K562 (cell line): Measurements from ENCODE around the gene CCDC9. TPM values are rescaled to one million over a fixed set of nuclear protein-coding genes. Genes with fewer than 3 reads are reported as not detected.

Experiments
- BRD4 ChIP-seq: fragments of 200-600 bp; sonication (generic); IDR thresholded peaks from 2 replicates; pipeline ENCODE4 v1.6.1; 2017; ENCODE audit warnings: inconsistent platforms
- ERF ChIP-seq: fragments of 450-650 bp; formaldehyde crosslinking; IDR thresholded peaks from 2 replicates; pipeline ENCODE4 v1.4.0; 2020; ENCODE audit warnings: mild to moderate bottlenecking, mixed read lengths
- FIP1L1 ChIP-seq: fragments of 200-400 bp; formaldehyde crosslinking; IDR thresholded peaks from 2 replicates; pipeline ENCODE4 v1.6.1; 2018; ENCODE audit warnings: mild to moderate bottlenecking, low read depth, low read length; ENCODE audit not compliant: poor library complexity, severe bottlenecking
- GTF2E2 ChIP-seq: fragments of 200-800 bp; sonication (Bioruptor generic); IDR thresholded peaks from 2 replicates; pipeline ENCODE4 v1.6.1; 2016; ENCODE audit warnings: missing genetic modification characterization, missing compliant biosample characterization
- HMG20A ChIP-seq: fragments of 450-650 bp; formaldehyde crosslinking; conservative IDR thresholded peaks from 2 replicates; pipeline ENCODE4 v1.4.0; 2020; ENCODE audit warnings: mild to moderate bottlenecking, mixed read lengths
- HMGXB4 ChIP-seq: sonication (generic); formaldehyde crosslinking; IDR thresholded peaks from 2 replicates; pipeline ENCODE4 v1.8.1; 2023; ENCODE audit warnings: mild to moderate bottlenecking, missing genetic modification reagents
- KAT2B ChIP-seq: IDR thresholded peaks from one replicate; pipeline ENCODE4 v1.6.1; 2012; ENCODE audit warnings: low read depth, mild to moderate bottlenecking, control low read depth, inconsistent platforms, low read length, moderate library complexity
- NUFIP1 ChIP-seq: fragments of 450-650 bp; IDR thresholded peaks from 2 replicates; pipeline ENCODE4 v1.6.1; 2018; ENCODE audit not compliant: partially characterized antibody
- OTX1 ChIP-seq: fragments of 450-650 bp; formaldehyde crosslinking; IDR thresholded peaks from 2 replicates; pipeline ENCODE4 v1.4.0; 2022; ENCODE audit warnings: mild to moderate bottlenecking
- POLR2AphosphoS5 ChIP-seq: IDR thresholded peaks from 2 replicates; pipeline ENCODE4 v1.6.1; 2011; ENCODE audit warnings: mild to moderate bottlenecking, low read depth, low read length, moderate library complexity; ENCODE audit not compliant: control insufficient read depth, insufficient read depth
- SMC3 ChIP-seq: conservative IDR thresholded peaks from 2 replicates; pipeline ENCODE4 v1.6.1; 2011; ENCODE audit warnings: low read depth, low read length, improper control_type of control experiment; ENCODE audit not compliant: insufficient read depth
- TAF7 ChIP-seq: fragments of 450-650 bp; IDR thresholded peaks from 2 replicates; pipeline ENCODE4 v1.6.1; 2016; ENCODE audit warnings: missing genetic modification characterization, missing compliant biosample characterization
- TBL1XR1 ChIP-seq, 2 experiments: IDR thresholded peaks; 2 replicates each; pipeline ENCODE4 v1.6.1; 2012; ENCODE audit warnings: improper control_type of control experiment in 2 of 2, low read length in 2 of 2, mild to moderate bottlenecking in 1 of 2
- TCF7 ChIP-seq: sonication (generic); IDR thresholded peaks from 2 replicates; pipeline ENCODE4 v1.6.1; 2016; ENCODE audit warnings: antibody characterized with exemption, borderline replicate concordance
- XRCC5 ChIP-seq: fragments of 200-400 bp; formaldehyde crosslinking; IDR thresholded peaks from 2 replicates; pipeline ENCODE4 v1.6.1; 2017; ENCODE audit warnings: low read depth, mild to moderate bottlenecking, low read length
- ZBED1 ChIP-seq: IDR thresholded peaks from 2 replicates; pipeline ENCODE4 v1.6.1; 2014
- ZC3H8 ChIP-seq: fragments of 450-650 bp; IDR thresholded peaks from 2 replicates; pipeline ENCODE4 v1.6.1; 2017
- ZNF143 ChIP-seq: sonication (generic); formaldehyde crosslinking; IDR thresholded peaks from 2 replicates; pipeline ENCODE4 v1.9.0; 2022; ENCODE audit warnings: mild to moderate bottlenecking, missing genetic modification reagents
- ZNF57 ChIP-seq: fragments of 450-650 bp; formaldehyde crosslinking; IDR thresholded peaks from 2 replicates; pipeline ENCODE4 v1.4.0; 2020; ENCODE audit warnings: mild to moderate bottlenecking, moderate library complexity
- polyA plus RNA-seq, 8 experiments: library from polyadenylated mRNA; depleted of rRNA in 4 of 8; stranded (reverse) in 5 of 8; unstranded in 3 of 8; fragments of >200 nt; fragmentation: Nextera tagmentation in 2 of 8; fragmentation: Illumina TruSeq in 1 of 8; extraction: Ambion mirVana in 2 of 8; extraction: Trizol in 1 of 8; gene quantifications; 2 replicates each; pipeline versions ENCODE4 v1.2.1 to v1.2.3, GENCODE V29; 2011 to 2014; ENCODE audit warnings: inconsistent platforms in 1 of 8, missing spikeins in 1 of 8
- total RNA-seq, 7 experiments: library from RNA; depleted of rRNA in 6 of 7; stranded (reverse); fragments of >200 nt in 6 of 7; fragmentation: Illumina TruSeq in 2 of 7; extraction: Trizol in 2 of 7; gene quantifications; 2 replicates each; pipeline versions ENCODE4 v1.2.1 to v1.2.3, GENCODE V29; 2011 to 2021; ENCODE audit warnings: low replicate concordance in 1 of 7
- TF ChIP-seq, protein P1 (sequence below), 2 experiments: fragments of 450-650 bp; IDR thresholded peaks; 2 replicates each; pipeline ENCODE4 v1.6.1; 2018; ENCODE audit warnings: mild to moderate bottlenecking in 2 of 2, low read depth in 1 of 2; ENCODE audit not compliant: partially characterized antibody in 2 of 2
- TF ChIP-seq, protein P2 (sequence below): IDR thresholded peaks from 2 replicates; pipeline ENCODE4 v1.6.1; 2011; ENCODE audit warnings: borderline replicate concordance, low read depth, mild to moderate bottlenecking, moderate library complexity, low read length; ENCODE audit not compliant: insufficient read depth, poor library complexity, severe bottlenecking

The CCDC9 gene
- total and polyA plus RNA-seq, 9 of the 15 experiments (the other 6 are each of a cell fraction or from before 2014, with no cell fraction given): 0.23 to 38.6 (median 8.4) TPM

DNA sequence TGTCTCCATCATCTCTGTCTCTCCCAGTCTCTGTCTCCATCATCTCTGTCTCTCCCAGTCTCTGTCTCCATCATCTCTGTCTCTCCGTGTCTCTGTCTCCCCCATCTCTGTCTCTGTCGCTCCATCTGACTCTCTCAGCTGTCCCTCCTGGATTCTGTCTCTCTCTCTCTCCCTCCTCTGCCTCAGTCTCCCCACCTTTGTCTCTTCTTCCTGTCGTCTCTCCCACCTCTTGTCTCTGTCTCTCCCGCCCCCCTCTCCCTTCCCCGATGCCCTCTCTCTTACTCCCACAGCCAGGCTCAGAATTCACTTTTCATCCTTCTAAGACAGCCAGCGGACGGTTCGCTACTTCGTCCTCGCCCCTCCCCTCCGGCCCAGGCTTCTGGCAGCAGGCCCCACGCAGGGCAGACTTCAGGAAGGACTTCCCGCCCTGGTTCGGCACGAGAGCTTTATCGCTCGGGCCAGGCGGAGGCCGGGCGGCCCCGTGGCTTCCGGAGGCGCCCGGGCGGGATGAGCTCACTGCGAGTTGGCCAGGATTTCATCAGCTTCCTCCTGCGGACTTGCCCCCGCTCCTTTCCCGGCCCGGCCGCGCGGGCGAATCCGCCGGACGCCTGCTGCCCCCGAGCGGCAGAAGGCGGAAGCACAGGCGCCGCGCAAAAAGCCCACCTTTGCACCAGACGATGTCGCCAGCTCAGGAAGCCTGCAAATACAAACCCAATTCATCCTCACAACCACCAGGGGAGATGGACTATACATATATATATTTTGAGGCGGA is 12.4 kb upstream of the CCDC9 start (continued):
- TF ChIP-seq, protein P1, sequence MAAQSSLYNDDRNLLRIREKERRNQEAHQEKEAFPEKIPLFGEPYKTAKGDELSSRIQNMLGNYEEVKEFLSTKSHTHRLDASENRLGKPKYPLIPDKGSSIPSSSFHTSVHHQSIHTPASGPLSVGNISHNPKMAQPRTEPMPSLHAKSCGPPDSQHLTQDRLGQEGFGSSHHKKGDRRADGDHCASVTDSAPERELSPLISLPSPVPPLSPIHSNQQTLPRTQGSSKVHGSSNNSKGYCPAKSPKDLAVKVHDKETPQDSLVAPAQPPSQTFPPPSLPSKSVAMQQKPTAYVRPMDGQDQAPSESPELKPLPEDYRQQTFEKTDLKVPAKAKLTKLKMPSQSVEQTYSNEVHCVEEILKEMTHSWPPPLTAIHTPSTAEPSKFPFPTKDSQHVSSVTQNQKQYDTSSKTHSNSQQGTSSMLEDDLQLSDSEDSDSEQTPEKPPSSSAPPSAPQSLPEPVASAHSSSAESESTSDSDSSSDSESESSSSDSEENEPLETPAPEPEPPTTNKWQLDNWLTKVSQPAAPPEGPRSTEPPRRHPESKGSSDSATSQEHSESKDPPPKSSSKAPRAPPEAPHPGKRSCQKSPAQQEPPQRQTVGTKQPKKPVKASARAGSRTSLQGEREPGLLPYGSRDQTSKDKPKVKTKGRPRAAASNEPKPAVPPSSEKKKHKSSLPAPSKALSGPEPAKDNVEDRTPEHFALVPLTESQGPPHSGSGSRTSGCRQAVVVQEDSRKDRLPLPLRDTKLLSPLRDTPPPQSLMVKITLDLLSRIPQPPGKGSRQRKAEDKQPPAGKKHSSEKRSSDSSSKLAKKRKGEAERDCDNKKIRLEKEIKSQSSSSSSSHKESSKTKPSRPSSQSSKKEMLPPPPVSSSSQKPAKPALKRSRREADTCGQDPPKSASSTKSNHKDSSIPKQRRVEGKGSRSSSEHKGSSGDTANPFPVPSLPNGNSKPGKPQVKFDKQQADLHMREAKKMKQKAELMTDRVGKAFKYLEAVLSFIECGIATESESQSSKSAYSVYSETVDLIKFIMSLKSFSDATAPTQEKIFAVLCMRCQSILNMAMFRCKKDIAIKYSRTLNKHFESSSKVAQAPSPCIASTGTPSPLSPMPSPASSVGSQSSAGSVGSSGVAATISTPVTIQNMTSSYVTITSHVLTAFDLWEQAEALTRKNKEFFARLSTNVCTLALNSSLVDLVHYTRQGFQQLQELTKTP (IDR thresholded peaks at IDR 0.05; ENCODE audit: low read depth in 1 of 2, partially characterized antibody in 2 of 2): peak; percentile 78 to 85
- TF ChIP-seq HMGXB4 (CRISPR knock-in tag) (peak; percentile 83; the same call in 1 of the 2 replicates), GTF2E2 (peak; percentile 94), HMG20A (CRISPR knock-in tag) (no peak), SMC3 (peak; percentile 89), TCF7 (peak; percentile 83; the same call in 1 of the 2 replicates), XRCC5 (peak; percentile 96; the same call in 1 of the 2 replicates), KAT2B (peak; percentile 71), ZNF57 (CRISPR knock-in tag) (no peak), ZNF143 (CRISPR knock-in tag) (no peak), ERF (CRISPR knock-in tag) (no peak), NUFIP1 (peak; percentile 36), TAF7 (tag) (peak; percentile 54; the same call in 1 of the 2 replicates), FIP1L1 (peak; percentile 86), OTX1 (CRISPR knock-in tag) (peak; percentile 96), ZC3H8 (peak; percentile 51; the same call in 1 of the 2 replicates), ZBED1 (peak; percentile 88), BRD4 (peak; percentile 92), TBL1XR1 (IDR thresholded peaks at IDR 0.05; ENCODE audit: low read length in 2 of 2) (peak; percentile 45 to 87; a peak in 3 of 4 replicates), POLR2AphosphoS5 (peak; percentile 75)
- TF ChIP-seq, protein P2, sequence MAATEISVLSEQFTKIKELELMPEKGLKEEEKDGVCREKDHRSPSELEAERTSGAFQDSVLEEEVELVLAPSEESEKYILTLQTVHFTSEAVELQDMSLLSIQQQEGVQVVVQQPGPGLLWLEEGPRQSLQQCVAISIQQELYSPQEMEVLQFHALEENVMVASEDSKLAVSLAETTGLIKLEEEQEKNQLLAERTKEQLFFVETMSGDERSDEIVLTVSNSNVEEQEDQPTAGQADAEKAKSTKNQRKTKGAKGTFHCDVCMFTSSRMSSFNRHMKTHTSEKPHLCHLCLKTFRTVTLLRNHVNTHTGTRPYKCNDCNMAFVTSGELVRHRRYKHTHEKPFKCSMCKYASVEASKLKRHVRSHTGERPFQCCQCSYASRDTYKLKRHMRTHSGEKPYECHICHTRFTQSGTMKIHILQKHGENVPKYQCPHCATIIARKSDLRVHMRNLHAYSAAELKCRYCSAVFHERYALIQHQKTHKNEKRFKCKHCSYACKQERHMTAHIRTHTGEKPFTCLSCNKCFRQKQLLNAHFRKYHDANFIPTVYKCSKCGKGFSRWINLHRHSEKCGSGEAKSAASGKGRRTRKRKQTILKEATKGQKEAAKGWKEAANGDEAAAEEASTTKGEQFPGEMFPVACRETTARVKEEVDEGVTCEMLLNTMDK: peak; percentile 93
